Retina (tissue), 1 donor: Measurements from ENCODE around the gene KCNK18.
A peak's percentile ranks its signal among the peaks of the same experiment; 100 is the strongest.

ENCODE experiments used
- DNase-seq: peaks from one replicate; pipeline ENCODE4 v3.0.0-alpha.2; 2016

Gene KCNK18

GRCh38 chr10:117197189-117197588 is at the start of gene KCNK18:
TSS of gene KCNK18 (plus strand) at chr10:117197489. CDS start at chr10:117197489, 0 bp downstream.
- DNase-seq = peak; percentile 12

GRCh38 chr10:117148284-117148683 is 49.0 kb upstream of the KCNK18 start:
- no peak for DNase-seq

- DNase-seq = no peak
These were observed 44.6 kb upstream of the KCNK18 start for GRCh38 chr10:117152668-117153067.

- DNase-seq = no peak
These were observed 39.0 kb upstream of the KCNK18 start for GRCh38 chr10:117158297-117158696.

GRCh38 chr10:117159390-117159789 is 37.9 kb upstream of the KCNK18 start:
- DNase-seq = peak; percentile 47

- peak; percentile 27 for DNase-seq
These were observed 36.7 kb upstream of the KCNK18 start for GRCh38 chr10:117160567-117160966.

GRCh38 chr10:117161386-117162033 is 35.8 kb upstream of the KCNK18 start:
- peak; percentile 58 for DNase-seq

- peak; percentile 50 for DNase-seq
These were observed 34.9 kb upstream of the KCNK18 start for GRCh38 chr10:117162093-117163060.

GRCh38 chr10:117163061-117163953 is 34.0 kb upstream of the KCNK18 start:
- peak; percentile 77 for DNase-seq

- peak; percentile 52 for DNase-seq
These were observed 33.2 kb upstream of the KCNK18 start for GRCh38 chr10:117163954-117164548.

GRCh38 chr10:117164592-117165537 is 32.4 kb upstream of the KCNK18 start:
- DNase-seq = peak; percentile 68

GRCh38 chr10:117165538-117166417 is 31.5 kb upstream of the KCNK18 start:
- DNase-seq = peak; percentile 88

GRCh38 chr10:117166418-117167345 is 30.6 kb upstream of the KCNK18 start:
- DNase-seq = peak; percentile 45

- DNase-seq = no peak
These were observed 29.9 kb upstream of the KCNK18 start for GRCh38 chr10:117167346-117167788.

- peak; percentile 94 for DNase-seq
These were observed 29.3 kb upstream of the KCNK18 start for GRCh38 chr10:117167789-117168674.

GRCh38 chr10:117168729-117169128 is 28.6 kb upstream of the KCNK18 start:
- no peak for DNase-seq

GRCh38 chr10:117169480-117169879 is 27.8 kb upstream of the KCNK18 start:
- DNase-seq = no peak

GRCh38 chr10:117170244-117170643 is 27.0 kb upstream of the KCNK18 start:
- DNase-seq = no peak
